Transverse colon (tissue), 4 donors: ENCODE data around the gene TMEM132E.

Experiments used
- EP300 ChIP-seq: sonication (generic); formaldehyde crosslinking; IDR thresholded peaks from one replicate; pipeline ENCODE4 v1.6.1; 2017; ENCODE audit warnings: antibody characterized with exemption, low read depth
- POLR2AphosphoS5 ChIP-seq, 3 donors: sonication (generic); formaldehyde crosslinking; IDR thresholded peaks; one replicate each; pipeline ENCODE4 v1.6.1; 2016; ENCODE audit warnings: antibody characterized with exemption in 3 of 3
- TF ChIP-seq, protein P1 (sequence below), 5 experiments: fragments of 200-600 bp in 3 of 5; fragments of 450-650 bp in 2 of 5; sonication (generic) in 3 of 5; IDR thresholded peaks; 1 replicate in 2 of 5; 2 replicates in 3 of 5; pipeline ENCODE4 v1.5.1; 2016 to 2017; ENCODE audit warnings: antibody characterized with exemption in 5 of 5, inconsistent platforms in 3 of 5, mild to moderate bottlenecking in 2 of 5, moderate library complexity in 1 of 5

DNA sequence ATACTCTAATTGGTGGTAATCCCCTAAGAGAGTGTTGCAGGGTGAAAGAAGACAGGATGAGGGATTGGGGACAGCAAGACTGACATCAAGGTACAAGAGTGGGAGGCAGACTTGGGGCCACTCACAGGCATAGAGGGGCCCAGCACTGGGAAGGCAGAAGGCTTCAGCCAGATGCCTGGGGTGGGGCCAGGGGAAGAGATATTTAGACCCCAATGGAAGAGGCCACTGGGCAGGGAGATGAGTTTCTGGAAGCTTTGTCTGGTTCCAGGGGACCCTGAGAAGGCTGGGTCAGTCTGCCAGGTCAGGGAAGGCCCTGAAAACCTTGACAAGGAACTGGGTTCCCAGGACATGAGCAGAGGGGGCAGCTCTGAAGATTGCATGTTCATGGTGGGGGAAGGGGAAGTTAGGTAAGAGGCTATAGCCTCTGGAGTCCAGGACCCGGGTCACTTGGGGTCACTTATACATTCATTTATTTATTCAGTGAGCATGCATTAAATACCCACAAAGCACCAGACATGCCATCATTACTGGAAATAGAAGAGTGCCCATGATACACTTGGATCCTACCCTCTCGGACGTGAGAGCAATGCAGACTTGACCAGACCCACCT, 92.9 kb downstream of the TMEM132E start:
- TF ChIP-seq, protein P1, sequence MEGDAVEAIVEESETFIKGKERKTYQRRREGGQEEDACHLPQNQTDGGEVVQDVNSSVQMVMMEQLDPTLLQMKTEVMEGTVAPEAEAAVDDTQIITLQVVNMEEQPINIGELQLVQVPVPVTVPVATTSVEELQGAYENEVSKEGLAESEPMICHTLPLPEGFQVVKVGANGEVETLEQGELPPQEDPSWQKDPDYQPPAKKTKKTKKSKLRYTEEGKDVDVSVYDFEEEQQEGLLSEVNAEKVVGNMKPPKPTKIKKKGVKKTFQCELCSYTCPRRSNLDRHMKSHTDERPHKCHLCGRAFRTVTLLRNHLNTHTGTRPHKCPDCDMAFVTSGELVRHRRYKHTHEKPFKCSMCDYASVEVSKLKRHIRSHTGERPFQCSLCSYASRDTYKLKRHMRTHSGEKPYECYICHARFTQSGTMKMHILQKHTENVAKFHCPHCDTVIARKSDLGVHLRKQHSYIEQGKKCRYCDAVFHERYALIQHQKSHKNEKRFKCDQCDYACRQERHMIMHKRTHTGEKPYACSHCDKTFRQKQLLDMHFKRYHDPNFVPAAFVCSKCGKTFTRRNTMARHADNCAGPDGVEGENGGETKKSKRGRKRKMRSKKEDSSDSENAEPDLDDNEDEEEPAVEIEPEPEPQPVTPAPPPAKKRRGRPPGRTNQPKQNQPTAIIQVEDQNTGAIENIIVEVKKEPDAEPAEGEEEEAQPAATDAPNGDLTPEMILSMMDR (IDR thresholded peaks at IDR 0.05) = no peak
- TF ChIP-seq EP300 = no peak
- no peak for TF ChIP-seq POLR2AphosphoS5 (IDR thresholded peaks at IDR 0.05)
